ENCODE data around the gene MRPL17.
A peak's percentile ranks its signal among the peaks of the same experiment; 100 is the strongest.
"Not testable (repeated sequence)": the region's sequence is repeated elsewhere in the genome, so short reads cannot be mapped to it uniquely, and the experiment has no call there.

The MRPL17 gene

DNA sequence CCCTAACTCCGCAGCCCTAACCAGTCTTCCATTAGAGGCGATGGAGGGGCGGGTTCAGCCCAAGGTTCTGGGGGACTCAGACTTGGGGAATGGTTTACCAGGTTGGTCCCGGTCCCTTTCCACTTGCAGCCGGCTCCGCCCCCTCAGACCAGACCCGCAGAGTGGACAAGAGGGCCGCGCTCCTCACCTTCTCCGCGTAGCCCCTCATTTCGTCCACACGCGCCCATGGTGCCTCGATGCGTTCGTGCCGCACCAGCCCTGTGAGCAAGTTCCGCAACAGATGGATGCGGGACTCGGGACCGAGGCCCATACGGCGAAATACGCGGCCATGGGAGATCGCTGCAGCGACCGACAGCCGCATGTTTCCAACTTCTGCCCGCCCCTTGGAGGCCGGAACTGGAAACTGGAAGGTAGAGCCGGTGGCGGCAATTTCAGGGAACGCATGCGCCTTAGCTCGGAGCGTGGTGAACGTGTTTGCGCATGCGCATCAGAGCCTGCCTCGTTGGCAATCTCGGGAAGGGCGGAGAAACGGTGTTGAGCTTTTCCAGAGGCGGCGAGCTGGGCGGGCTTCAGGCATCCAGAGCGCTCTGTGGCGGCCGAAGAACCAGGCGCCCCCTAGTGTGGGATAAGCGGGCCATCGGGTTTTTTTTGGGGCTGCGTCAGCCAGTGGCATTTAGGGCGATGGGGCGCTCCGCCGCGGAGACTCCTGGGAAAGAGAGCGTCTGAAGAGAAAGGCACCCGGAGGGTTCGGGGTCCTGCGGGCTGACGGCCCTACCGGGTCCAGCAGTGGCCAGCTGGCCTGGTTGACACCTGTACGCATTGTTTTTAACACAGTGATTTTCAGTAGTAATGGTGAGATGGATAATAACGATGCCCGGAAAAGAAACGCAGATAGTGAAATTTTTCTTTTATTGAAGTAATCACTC is at the start of gene MRPL17:
Gene MRPL17 (minus strand): TSS at position 405 of the 926 bp plus-strand sequence. CDS start 44 bp downstream, at position 361.
- peak; percentile 99 for DNase-seq

- DNase-seq, result no peak
Observed at GRCh38 chr11:6727971-6728760, 45.0 kb upstream of the MRPL17 start.

DNA sequence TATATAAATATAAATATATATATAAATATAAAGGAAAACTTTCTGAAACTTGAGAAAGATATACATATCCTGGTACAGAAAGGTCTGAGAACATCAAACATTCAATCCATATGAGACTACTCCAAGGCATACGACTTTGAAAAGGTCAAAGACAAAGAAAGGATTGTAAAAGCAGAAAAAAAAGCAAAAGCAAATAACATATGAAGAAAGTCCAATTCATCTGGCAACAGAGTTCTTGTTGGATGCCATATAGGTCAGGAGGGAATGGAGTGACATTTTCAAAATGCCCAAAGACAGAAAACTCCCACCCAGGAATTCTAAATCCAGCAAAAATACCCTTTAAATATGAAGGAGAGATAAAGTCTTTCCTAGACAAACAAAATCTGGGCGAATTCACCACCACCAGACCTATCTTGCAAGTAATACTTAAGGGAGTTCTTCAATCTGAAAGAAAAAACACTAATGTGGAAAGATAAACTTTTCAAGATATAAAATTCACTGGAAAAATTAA is 42.3 kb upstream of the MRPL17 start:
- no peak for DNase-seq

GRCh38 chr11:6724013-6724412 is 40.9 kb upstream of the MRPL17 start:
- no peak for DNase-seq

- DNase-seq, result no peak
Observed at GRCh38 chr11:6721343-6721742, 38.2 kb upstream of the MRPL17 start.

- no peak for DNase-seq
Observed at GRCh38 chr11:6719576-6719975, 36.4 kb upstream of the MRPL17 start.

- DNase-seq, result no peak
Observed at GRCh38 chr11:6717426-6717825, 34.3 kb upstream of the MRPL17 start.

DNA sequence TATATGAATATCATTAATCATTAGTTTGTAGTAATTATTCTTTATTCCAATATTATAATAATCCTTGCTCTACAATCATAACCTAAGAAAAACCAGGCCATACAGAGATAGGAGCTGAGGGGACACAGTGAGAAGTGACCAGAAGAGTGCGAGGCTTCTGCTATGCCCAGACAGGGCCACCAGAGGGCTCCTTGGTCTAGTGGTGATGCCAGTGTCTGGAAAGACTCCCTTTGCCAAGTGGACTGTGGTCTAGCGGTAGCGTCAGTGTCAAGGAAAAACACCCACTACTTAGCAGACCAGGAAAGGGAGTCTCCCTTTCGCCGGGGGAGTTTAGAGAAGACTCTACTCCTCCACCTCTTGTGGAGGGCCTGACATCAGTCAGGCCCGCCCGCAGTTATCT is 28.4 kb upstream of the MRPL17 start:
- peak; percentile 8 for DNase-seq

DNA sequence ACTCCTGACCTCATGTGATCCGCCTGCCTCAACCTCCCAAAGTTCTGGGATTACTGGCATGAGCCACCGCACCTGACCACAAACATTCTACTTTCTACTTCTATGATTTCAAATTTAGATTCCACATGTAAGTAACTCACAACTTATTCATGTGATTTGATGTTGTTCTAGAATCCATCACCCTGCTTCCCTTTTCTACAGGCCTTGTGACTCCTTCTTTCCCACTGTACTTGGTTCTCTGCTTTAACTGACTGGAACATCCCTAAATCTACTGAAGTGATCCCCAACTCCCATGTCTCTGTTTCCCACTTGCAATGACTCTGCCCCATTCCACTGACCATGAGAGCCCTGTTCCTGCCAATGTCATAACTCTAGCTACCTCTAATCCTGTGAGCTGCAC is 25.7 kb upstream of the MRPL17 start:
- DNase-seq, result no peak

GRCh38 chr11:6705905-6706535 is 22.9 kb upstream of the MRPL17 start:
- DNase-seq, result peak; percentile 57

GRCh38 chr11:6703247-6704063 is 20.3 kb upstream of the MRPL17 start:
- peak; percentile 86 for DNase-seq

- peak; percentile 25 for DNase-seq
Observed at GRCh38 chr11:6701955-6702354, 18.8 kb upstream of the MRPL17 start.

DNA sequence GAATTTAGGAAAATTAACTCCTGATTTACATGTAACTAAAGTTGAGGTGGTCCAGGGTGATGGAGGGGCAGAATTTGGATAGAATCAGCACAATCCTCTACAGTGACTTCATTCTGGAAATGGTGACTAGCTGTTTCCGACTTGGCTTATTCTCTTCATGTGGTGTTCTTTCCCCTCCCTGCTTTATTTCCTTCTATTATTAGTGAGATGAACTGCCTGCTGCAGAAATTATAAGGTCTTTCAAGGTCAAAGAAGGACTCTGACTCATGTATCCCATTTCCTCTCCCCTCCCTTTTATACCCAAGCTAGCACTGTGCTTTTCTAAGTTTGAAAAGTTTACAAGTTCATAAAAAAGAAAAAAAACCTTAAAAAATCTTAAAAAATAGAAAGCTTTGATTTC is 12.2 kb upstream of the MRPL17 start:
- no peak for DNase-seq

GRCh38 chr11:6694229-6694535 is 11.0 kb upstream of the MRPL17 start:
- no peak for DNase-seq

GRCh38 chr11:6693342-6694228 is 10.4 kb upstream of the MRPL17 start:
- DNase-seq, result no peak

GRCh38 chr11:6692128-6692527 is 9.0 kb upstream of the MRPL17 start:
- no peak for DNase-seq

- DNase-seq, result not testable (repeated sequence)
Observed at GRCh38 chr11:6690431-6691132, 7.4 kb upstream of the MRPL17 start.

- DNase-seq, result no peak
Observed at GRCh38 chr11:6687876-6688275, 4.7 kb upstream of the MRPL17 start.

- no peak for DNase-seq
Observed at GRCh38 chr11:6686006-6686405, 2.9 kb upstream of the MRPL17 start.

DNA sequence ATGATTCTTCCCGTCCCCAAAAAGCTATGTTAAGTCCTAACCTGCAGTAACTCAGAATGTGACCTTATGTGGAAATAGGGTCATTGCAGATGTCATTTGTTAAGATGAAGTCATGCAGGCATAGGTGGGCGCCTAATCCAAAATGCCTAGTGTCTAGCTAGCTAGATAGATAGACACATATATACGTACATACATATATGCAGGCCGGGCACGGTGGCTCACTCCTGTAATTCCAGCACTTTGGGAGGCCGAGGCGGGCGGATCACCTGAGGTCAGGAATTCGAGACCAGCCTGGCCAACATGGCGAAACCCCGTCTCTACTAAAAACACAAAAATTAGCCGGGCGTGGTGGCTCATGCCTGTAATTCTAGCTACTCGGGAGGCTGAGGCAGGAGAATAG is 928 bp upstream of the MRPL17 start:
- peak; percentile 4 for DNase-seq

GRCh38 chr11:6682591-6682935 is 577 bp downstream of the MRPL17 start:
- DNase-seq, result no peak
